Left colon (tissue), 2 donors: Measurements from ENCODE around the gene PNPLA8. TPM values are rescaled to one million over a fixed set of nuclear protein-coding genes. Genes with fewer than 3 reads are reported as not detected.
"Not testable (repeated sequence)": the region's sequence is repeated elsewhere in the genome, so short reads cannot be mapped to it uniquely, and the experiment has no call there.

ENCODE experiments used
- ATAC-seq: fragments of 200-7000 bp; cut with Tn5 transposase; one replicate; pipeline ENCODE4 v1.9.1; 2020; ENCODE audit warnings: mild to moderate bottlenecking, moderate library complexity
- DNase-seq, 2 donors: peaks; one replicate each; pipeline ENCODE4 v3.0.0-alpha.2; 2020
- intact Hi-C, 2 donors: fragments of 100-400 bp; cut with DNase I in 1 of 2; cut with micrococcal nuclease in 1 of 2; formaldehyde crosslinking; loops; one replicate each; pipeline versions ENCODE4 v1.11.2 to v1.14.0; 2022; cut with DNase I, micrococcal nuclease
- total RNA-seq, 2 donors: library from RNA; stranded (reverse); fragmentation: NEBNext Ultra II Directional; extraction: Animal tissue kit (Norgen Biotek cat#: 25700); gene quantifications; one replicate each; pipeline ENCODE4 v1.2.1, GENCODE V29; 2021
- donor health status: DM: no; HTN: no; CAD: no.
- donor health status: DM: yes; HTN: yes; CAD: no.

Gene PNPLA8
- total RNA-seq, 2 donors from 2014 or later, result 20.0 to 23.2 TPM

GRCh38 chr7:108486291-108486966 is 39.5 kb downstream of the PNPLA8 start:
- DNase-seq, result no peak
- intact Hi-C loops, result no loop called here
- ATAC-seq, result no peak

GRCh38 chr7:108484137-108484536 is 41.8 kb downstream of the PNPLA8 start:
- intact Hi-C loops, result no loop called here
- DNase-seq (no peak), ATAC-seq (no peak)

GRCh38 chr7:108480311-108480710 is 45.6 kb downstream of the PNPLA8 start:
- ATAC-seq (no peak), DNase-seq (no peak)
- intact Hi-C loops, result no loop called here

GRCh38 chr7:108479751-108480150 is 46.2 kb downstream of the PNPLA8 start:
- intact Hi-C loops, result no loop called here
- no peak for DNase-seq
- ATAC-seq, result no peak

GRCh38 chr7:108479118-108479517 is 46.8 kb downstream of the PNPLA8 start:
- ATAC-seq (no peak), DNase-seq (no peak)
- intact Hi-C loops, result no loop called here

- intact Hi-C loops, result no loop called here
- DNase-seq, result no peak
- no peak for ATAC-seq
Observed at GRCh38 chr7:108468246-108468645, 57.7 kb downstream of the PNPLA8 start.

GRCh38 chr7:108467391-108467790 is 58.5 kb downstream of the PNPLA8 start:
- DNase-seq (no peak), ATAC-seq (no peak)
- intact Hi-C loops, result no loop called here

GRCh38 chr7:108466322-108466721 is 59.6 kb downstream of the PNPLA8 start:
- intact Hi-C loops, ATAC-seq, DNase-seq: not testable (repeated sequence)

GRCh38 chr7:108464743-108465142 is 61.2 kb downstream of the PNPLA8 start:
- intact Hi-C loops, result no loop called here
- ATAC-seq (no peak), DNase-seq (no peak)

- DNase-seq (no peak), ATAC-seq (no peak)
- intact Hi-C loops, result no loop called here
Observed at GRCh38 chr7:108463613-108464012, 62.3 kb downstream of the PNPLA8 start.

- DNase-seq, result no peak
- no peak for ATAC-seq
- intact Hi-C loops, result no loop called here
Observed at GRCh38 chr7:108461840-108462239, 64.1 kb downstream of the PNPLA8 start.

GRCh38 chr7:108460964-108461363 is 65.0 kb downstream of the PNPLA8 start:
- DNase-seq, result no peak
- intact Hi-C loops, result no loop called here
- ATAC-seq, result no peak

- intact Hi-C loops, result no loop called here
- DNase-seq (no peak), ATAC-seq (no peak)
Observed at GRCh38 chr7:108459922-108460551, 65.9 kb downstream of the PNPLA8 start.

GRCh38 chr7:108457871-108458270 is 68.1 kb downstream of the PNPLA8 start:
- ATAC-seq (no peak), DNase-seq (no peak)
- intact Hi-C loops, result no loop called here

GRCh38 chr7:108456845-108457540 is 68.9 kb downstream of the PNPLA8 start:
- ATAC-seq (no peak), DNase-seq (no peak)
- intact Hi-C loops, result no loop called here

GRCh38 chr7:108455998-108456677 is 69.8 kb downstream of the PNPLA8 start, which contains the start of gene NRCAM:
TSS of gene NRCAM (minus strand) at chr7:108456436. CDS start at chr7:108240064, 216,372 bp downstream.
- DNase-seq (peak in 1 of 2 donors; percentile 7), ATAC-seq (no peak)
- intact Hi-C loops, result no loop called here

GRCh38 chr7:108455551-108455997 is 70.4 kb downstream of the PNPLA8 start:
- ATAC-seq (no peak), DNase-seq (no peak)
- intact Hi-C loops, result no loop called here

- intact Hi-C loops, result no loop called here
- ATAC-seq (no peak), DNase-seq (no peak)
Observed at GRCh38 chr7:108454674-108455550, 71.0 kb downstream of the PNPLA8 start.

- ATAC-seq (no peak), DNase-seq (no peak)
- intact Hi-C loops, result no loop called here
Observed at GRCh38 chr7:108454317-108454673, 71.6 kb downstream of the PNPLA8 start.
